Mucosa of stomach (tissue), 1 donor: ENCODE results near the gene COMMD10.
"Not testable (repeated sequence)": the region's sequence is repeated elsewhere in the genome, so short reads cannot be mapped to it uniquely, and the experiment has no call there.

Source experiments
- H3K27me3 ChIP-seq: one replicate; pipeline ENCODE4 v1.7.0; 2013; ENCODE audit warnings: mild to moderate bottlenecking, low read length; ENCODE audit not compliant: control insufficient read depth, insufficient read depth
- H3K36me3 ChIP-seq: one replicate; pipeline ENCODE4 v1.7.0; 2013; ENCODE audit warnings: low read length; ENCODE audit not compliant: control insufficient read depth, insufficient read depth
- H3K4me1 ChIP-seq: one replicate; pipeline ENCODE4 v1.7.0; 2013; ENCODE audit warnings: mild to moderate bottlenecking, low read length; ENCODE audit not compliant: control insufficient read depth, insufficient read depth
- H3K4me3 ChIP-seq: one replicate; pipeline ENCODE4 v1.7.0; 2013; ENCODE audit warnings: low read length
- H3K9ac ChIP-seq: one replicate; pipeline ENCODE4 v1.7.0; 2013; ENCODE audit warnings: mild to moderate bottlenecking, low read length, moderate library complexity
- H3K9me3 ChIP-seq: one replicate; pipeline ENCODE4 v1.7.0; 2013; ENCODE audit warnings: mild to moderate bottlenecking, low read length, moderate library complexity; ENCODE audit not compliant: control insufficient read depth
- donor health status: Pancreatic carcinoma.

Gene COMMD10

DNA sequence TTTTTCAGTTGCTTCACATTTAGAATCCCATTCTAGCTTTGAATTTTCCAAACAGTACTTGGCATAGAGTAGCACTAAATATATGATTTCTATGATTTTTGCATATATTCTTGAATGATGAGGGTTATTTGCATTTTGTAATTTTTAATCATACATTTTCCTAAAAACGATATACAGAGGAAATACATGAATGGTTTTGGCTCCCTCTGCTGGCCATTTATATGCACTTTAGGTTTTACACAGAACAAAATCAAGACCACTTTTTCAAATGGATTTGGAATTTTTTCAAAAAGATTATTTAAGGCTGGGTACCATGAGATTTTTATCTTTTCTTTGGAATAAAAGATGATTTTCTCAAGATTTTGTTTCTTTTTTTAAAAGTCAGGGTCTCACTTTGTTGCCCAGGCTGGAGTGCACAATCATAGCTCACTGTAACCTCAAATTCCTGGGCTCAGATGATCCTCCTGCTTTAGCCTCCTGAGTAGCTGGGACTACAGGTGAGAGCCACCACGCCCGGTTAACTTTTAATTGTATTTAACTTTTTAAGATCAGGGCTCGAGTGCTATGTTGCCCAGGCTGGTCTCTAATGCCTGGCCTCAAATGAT lies 16.7 kb upstream of the COMMD10 start:
- Histone ChIP-seq H3K27me3 (no peaks in the 10 kb centered on the region), H3K36me3 (no peaks in the 10 kb centered on the region), H3K4me3 (no peak overlapping the region), H3K9ac (no peak overlapping the region), H3K9me3 (no peaks in the 10 kb centered on the region), H3K4me1 (no peaks in the 10 kb centered on the region)

DNA sequence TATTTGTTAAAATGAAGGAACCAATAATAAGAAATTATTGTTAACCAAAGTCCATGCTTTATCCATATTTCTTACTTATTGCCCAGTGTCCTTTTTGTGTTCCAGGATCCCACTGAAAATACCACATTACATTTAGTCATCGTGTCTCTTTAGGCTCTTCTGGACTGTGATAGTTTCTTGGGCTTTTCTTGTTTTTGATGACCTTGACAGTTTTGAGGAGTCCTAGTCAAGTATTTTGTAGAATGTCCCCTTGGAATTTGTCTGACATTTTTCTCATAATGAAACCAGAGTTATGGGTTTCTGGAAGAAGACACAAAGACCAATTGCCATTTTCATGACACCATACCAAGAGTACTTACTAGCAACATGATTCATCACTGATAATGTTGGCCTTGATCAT lies 13.6 kb upstream of the COMMD10 start:
- Histone ChIP-seq H3K4me1 (no peaks in the 10 kb centered on the region), H3K9me3 (no peaks in the 10 kb centered on the region), H3K27me3 (no peaks in the 10 kb centered on the region), H3K9ac (no peak overlapping the region), H3K36me3 (no peaks in the 10 kb centered on the region), H3K4me3 (no peak overlapping the region)

DNA sequence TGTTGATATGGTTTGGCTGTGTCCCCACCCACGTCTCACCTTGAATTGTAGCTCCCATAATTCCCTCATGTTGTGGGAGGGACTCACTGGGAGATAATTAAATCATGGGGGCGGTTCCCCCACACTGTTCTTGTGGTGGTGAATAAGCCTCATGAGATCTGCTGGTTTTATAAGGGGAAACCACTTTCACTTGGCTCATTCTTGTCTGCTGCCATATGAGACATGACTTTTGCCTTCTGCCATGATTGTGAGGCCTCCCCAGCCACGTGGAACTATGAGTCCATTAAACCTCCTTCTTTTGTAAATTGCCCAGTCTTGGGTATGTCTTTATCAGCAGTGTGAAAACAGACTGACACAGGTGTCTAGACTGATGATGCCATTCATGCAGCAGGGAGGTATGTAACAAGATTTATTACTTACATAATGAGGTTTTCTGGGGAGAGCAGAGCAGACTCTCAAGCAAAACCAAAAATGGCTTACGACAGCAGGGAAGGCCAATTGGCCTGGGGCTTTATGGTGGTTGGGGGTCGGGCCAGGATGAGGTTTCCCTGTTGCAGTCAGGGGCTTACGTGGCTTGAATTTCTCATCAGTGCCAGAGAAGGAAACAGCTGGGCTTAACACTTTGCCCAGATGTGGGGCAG lies 9.5 kb upstream of the COMMD10 start:
- H3K36me3 ChIP-seq = no peaks in the 10 kb centered on the region
- H3K4me3 ChIP-seq = no peak overlapping the region
- H3K27me3 ChIP-seq = no peaks in the 10 kb centered on the region
- H3K9me3 ChIP-seq = no peaks in the 10 kb centered on the region
- H3K4me1 ChIP-seq = no peaks in the 10 kb centered on the region
- H3K9ac ChIP-seq = no peak overlapping the region

DNA sequence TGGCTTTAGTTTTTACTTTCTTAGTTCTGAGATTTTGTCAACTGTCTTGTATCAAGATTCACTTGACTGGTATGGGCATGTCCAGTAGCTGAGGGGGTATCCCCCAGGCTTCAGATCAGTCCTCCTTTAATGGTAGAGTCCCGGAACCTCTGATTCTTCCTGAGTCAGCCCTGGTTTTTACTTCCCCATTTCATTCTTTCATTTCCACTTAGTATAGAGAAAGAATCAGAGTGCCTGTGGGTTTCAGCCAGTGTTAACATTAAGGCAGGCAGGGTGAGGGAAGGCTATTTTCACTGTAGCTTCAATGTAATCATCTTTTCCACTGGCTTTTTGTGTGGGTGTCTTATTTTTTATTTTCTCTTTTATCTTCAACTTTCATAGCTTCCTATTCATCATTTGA lies 8.3 kb upstream of the COMMD10 start:
- no peak overlapping the region for H3K4me3 ChIP-seq
- H3K9me3 ChIP-seq = no peaks in the 10 kb centered on the region
- H3K27me3 ChIP-seq = no peaks in the 10 kb centered on the region
- H3K9ac ChIP-seq = no peak overlapping the region
- no peaks in the 10 kb centered on the region for H3K36me3 ChIP-seq
- no peaks in the 10 kb centered on the region for H3K4me1 ChIP-seq

DNA sequence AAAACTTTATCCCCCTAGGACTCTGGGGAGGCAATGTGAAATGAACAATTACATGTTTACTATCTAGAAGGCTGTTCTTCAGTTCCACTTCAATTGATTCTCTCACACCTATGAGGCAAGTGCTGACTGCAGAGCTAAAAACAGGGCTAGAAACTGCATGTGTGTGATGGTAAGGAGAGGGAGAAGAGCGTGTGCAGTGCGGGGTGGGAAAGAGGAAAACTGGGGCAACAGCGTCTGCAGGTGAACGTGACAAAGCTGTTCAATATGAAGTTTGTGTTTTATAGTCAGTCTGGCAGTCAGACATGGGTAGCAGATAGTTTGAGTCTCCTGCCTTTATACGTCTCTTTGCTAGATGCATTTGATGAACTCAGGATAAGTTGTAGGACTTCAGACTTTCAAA lies 6.6 kb upstream of the COMMD10 start:
- H3K27me3 ChIP-seq = no peaks in the 10 kb centered on the region
- no peak overlapping the region for H3K9ac ChIP-seq
- no peak overlapping the region for H3K4me3 ChIP-seq
- no peaks in the 10 kb centered on the region for H3K9me3 ChIP-seq
- H3K4me1 ChIP-seq = no peaks in the 10 kb centered on the region
- H3K36me3 ChIP-seq = no peaks in the 10 kb centered on the region

DNA sequence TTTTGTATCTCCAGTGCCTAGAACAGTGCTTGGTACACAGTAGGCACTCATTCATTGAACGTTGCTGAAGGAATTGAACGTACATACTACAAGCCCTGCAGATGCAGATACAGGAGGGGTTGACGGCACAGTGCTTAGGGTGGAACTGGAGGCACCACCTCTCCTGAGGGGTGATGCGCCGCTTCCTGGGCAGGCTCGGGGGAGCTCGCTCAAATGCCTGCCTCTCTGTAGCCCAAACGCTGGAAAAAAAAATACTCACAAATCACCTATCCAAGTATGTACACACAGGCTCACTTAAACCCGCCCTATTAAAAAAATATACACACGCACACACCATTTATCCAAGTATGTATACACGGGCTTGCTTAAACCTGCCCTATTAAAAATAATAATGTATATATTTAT lies 536 bp upstream of the COMMD10 start:
- Histone ChIP-seq H3K36me3 (no peaks in the 10 kb centered on the region), H3K9ac (peak overlapping the region; percentile 79), H3K27me3 (no peaks in the 10 kb centered on the region), H3K9me3 (no peaks in the 10 kb centered on the region), H3K4me3 (peak overlapping the region; percentile 14), H3K4me1 (peaks cover 12% of the 10 kb centered on the region)

DNA sequence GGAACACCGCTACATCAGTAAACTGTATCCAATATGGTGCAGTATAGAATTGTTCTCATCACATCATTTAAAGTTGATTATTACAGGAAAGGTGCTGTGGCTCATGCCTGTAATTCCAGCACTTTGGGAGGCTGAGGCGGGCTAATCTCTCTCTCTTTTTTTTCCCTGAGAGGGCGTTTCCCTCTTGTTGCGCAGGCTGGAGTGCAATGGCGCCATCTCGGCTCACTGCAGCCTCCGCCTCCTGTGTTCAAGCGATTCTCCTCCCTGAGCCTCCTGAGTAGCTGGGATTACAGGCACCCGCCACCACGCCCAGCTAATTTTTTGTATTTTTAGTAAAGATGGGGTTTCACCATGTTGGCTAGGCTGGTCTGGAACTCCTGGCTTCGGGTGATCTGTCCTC lies 1.5 kb downstream of the COMMD10 start:
- H3K4me1 ChIP-seq = peaks cover 12% of the 10 kb centered on the region
- H3K36me3 ChIP-seq, H3K27me3 ChIP-seq, H3K9ac ChIP-seq, H3K9me3 ChIP-seq: not testable (repeated sequence)
- peak overlapping the region; percentile 64 for H3K4me3 ChIP-seq

DNA sequence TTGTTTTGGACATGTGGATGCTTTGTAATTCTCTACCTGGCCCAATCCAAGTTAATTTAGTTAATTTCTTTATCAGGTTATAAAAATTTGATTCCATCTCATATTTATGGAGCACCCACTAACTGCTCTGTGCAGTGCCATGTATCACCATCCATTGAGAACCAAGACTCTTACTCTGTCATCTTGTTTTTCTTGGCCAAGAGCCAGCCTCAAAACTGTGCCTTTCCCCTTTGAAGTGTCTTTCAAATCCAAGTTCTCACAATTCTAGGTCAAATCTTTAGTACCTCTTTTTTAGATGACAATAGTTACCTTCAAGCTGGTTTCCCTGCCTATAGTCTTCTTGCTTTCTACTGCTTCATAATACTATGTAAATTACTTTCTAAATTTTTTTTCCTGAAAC lies 3.2 kb downstream of the COMMD10 start:
- H3K4me1 ChIP-seq = peaks cover 12% of the 10 kb centered on the region
- H3K36me3 ChIP-seq = no peaks in the 10 kb centered on the region
- no peak overlapping the region for H3K9ac ChIP-seq
- H3K27me3 ChIP-seq = no peaks in the 10 kb centered on the region
- no peak overlapping the region for H3K4me3 ChIP-seq
- H3K9me3 ChIP-seq = no peaks in the 10 kb centered on the region

DNA sequence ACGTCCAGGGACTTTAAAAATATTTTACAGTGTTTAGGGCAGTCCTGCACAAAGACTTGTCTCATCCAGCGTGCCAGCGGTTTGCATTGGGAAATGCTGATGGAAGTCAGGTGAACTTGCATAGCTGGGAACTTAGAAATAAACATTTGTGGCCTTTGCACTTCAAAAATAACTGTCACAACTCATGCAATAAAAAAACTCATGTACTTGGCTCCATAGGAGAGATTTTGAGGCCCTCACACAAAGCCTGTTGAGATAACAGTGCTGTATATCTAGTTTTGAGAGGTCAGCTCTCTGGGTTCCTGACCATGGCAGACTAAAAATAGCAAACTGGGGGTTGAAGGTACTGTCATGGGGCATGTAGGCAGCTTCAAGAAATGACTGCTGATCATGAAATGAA lies 5.5 kb downstream of the COMMD10 start:
- no peaks in the 10 kb centered on the region for H3K36me3 ChIP-seq
- no peak overlapping the region for H3K9ac ChIP-seq
- no peaks in the 10 kb centered on the region for H3K9me3 ChIP-seq
- H3K4me1 ChIP-seq = peaks cover 6% of the 10 kb centered on the region
- H3K27me3 ChIP-seq = no peaks in the 10 kb centered on the region
- no peak overlapping the region for H3K4me3 ChIP-seq

DNA sequence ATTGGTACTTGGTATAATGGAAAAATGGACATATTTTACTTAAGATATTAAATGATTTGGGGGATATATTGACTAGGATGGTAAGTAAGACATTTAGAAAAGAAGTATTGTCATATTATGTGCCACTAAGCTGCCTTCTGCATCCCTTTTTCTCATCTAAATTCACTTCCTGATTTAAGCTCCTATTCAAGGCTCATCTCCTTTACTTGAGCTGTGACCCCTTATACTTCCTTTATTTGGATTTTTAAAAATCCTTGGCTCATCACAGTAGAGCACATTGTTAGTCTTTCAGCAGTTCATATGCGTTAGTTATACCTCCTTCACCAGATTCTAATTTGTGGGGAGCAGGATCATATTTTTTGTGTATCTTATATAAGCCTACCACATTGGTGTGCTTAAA lies 6.6 kb downstream of the COMMD10 start:
- Histone ChIP-seq H3K4me1 (no peaks in the 10 kb centered on the region), H3K27me3 (no peaks in the 10 kb centered on the region), H3K9ac (no peak overlapping the region), H3K4me3 (no peak overlapping the region), H3K36me3 (no peaks in the 10 kb centered on the region), H3K9me3 (no peaks in the 10 kb centered on the region)

DNA sequence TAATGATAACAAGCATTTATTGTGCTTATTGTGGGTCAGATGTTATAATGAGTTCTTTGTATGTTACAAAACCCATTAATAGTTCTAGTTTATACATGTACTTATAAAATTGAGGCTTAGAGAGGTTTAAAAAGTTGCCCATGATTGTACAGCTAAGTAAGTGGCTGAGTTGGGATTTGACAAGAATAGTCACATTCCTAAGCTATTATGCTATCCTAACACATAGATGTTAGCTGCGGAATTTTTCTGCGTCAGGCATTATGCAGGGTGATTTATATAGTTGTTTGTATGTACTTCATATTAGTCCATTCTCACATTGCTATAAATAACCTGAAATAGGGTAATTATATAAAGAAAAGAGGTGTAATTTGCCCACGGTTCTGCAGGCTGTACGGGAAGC lies 12.5 kb downstream of the COMMD10 start:
- no peak overlapping the region for H3K9ac ChIP-seq
- H3K4me1 ChIP-seq = no peaks in the 10 kb centered on the region
- no peak overlapping the region for H3K4me3 ChIP-seq
- no peaks in the 10 kb centered on the region for H3K36me3 ChIP-seq
- no peaks in the 10 kb centered on the region for H3K27me3 ChIP-seq
- no peaks in the 10 kb centered on the region for H3K9me3 ChIP-seq

DNA sequence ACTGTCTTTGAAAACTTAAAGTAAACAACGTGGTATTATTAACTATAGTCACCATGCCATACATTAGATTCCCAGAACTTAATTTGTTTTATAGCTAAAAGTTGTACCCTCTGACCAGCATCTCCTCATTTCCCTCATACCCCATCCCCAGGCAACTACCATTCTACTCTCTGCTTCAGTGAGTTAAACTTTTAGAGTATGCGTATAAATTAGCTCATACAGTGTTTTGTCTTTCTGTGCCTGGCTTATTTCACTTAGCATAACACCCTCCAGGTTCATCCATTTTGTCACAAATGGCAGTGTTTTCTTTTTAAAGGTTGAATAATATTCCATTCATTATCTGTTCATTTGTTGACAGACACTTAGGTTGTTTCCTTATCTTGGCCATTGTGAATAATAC lies 14.2 kb downstream of the COMMD10 start:
- H3K4me3 ChIP-seq = no peak overlapping the region
- no peaks in the 10 kb centered on the region for H3K9me3 ChIP-seq

DNA sequence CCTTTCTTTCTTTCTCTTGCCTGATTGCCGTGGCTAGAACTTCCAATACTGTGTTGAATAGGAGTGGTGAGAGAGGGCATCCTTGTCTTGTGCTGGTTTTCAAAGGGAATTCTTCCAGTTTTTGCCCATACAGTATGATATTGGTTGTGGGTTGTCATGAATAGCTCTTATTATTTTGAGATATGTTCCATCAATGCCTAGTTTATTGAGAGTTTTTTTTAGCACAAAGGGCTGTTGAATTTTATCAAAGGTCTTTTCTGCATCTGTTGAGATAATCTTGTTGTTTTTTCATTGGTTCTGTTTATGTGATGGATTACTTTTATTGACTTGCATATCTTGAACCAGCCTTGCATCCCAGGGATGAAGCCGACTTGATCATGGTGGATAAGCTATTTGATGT lies 20.1 kb downstream of the COMMD10 start:
- H3K4me3 ChIP-seq, H3K36me3 ChIP-seq, H3K27me3 ChIP-seq, H3K4me1 ChIP-seq, H3K9me3 ChIP-seq, H3K9ac ChIP-seq: not testable (repeated sequence)

More for the DNA sequence above, 14.2 kb downstream of the COMMD10 start:
- Histone ChIP-seq H3K27me3 (no peaks in the 10 kb centered on the region), H3K4me1 (no peaks in the 10 kb centered on the region), H3K9ac (no peak overlapping the region), H3K36me3 (no peaks in the 10 kb centered on the region)
